Transverse colon (tissue), 4 donors: ENCODE data around the gene HIF1A. TPM values are rescaled to one million over a fixed set of nuclear protein-coding genes. Genes with fewer than 3 reads are reported as not detected.

Experiments
- DNase-seq: peaks from one replicate; pipeline ENCODE4 v3.0.0-alpha.2; 2019
- H3K27ac ChIP-seq, 4 donors: fragments of 200-600 bp; sonication (generic); 2 replicates each; pipeline ENCODE4 v1.5.1; 2016 to 2018; ENCODE audit warnings: inconsistent platforms in 4 of 4
- H3K27me3 ChIP-seq: fragments of 200-600 bp; sonication (generic); 2 replicates; pipeline ENCODE4 v1.5.1; 2017; ENCODE audit warnings: inconsistent platforms
- H3K36me3 ChIP-seq, 4 donors: fragments of 200-600 bp; sonication (generic); 2 replicates each; pipeline ENCODE4 v1.5.1; 2017 to 2019; ENCODE audit warnings: inconsistent platforms in 4 of 4
- H3K4me1 ChIP-seq, 4 donors: fragments of 200-600 bp; sonication (generic); 2 replicates each; pipeline ENCODE4 v1.5.1; 2017 to 2020; ENCODE audit warnings: inconsistent platforms in 4 of 4
- H3K4me3 ChIP-seq, 4 donors: fragments of 200-600 bp; sonication (generic); 1 replicate in 1 of 4; 2 replicates in 3 of 4; pipeline versions ENCODE4 v1.5.1 to v1.6.1; 2017 to 2019; ENCODE audit warnings: inconsistent platforms in 4 of 4
- H3K9me3 ChIP-seq, 2 donors: fragments of 200-600 bp; sonication (generic); 2 replicates each; pipeline ENCODE4 v1.5.1; 2017 to 2019; ENCODE audit warnings: inconsistent platforms in 2 of 2
- EP300 ChIP-seq: sonication (generic); formaldehyde crosslinking; IDR thresholded peaks from one replicate; pipeline ENCODE4 v1.6.1; 2017; ENCODE audit warnings: antibody characterized with exemption, low read depth
- POLR2A ChIP-seq: fragments of 450-650 bp; IDR thresholded peaks from one replicate; pipeline ENCODE4 v1.6.1; 2016; ENCODE audit warnings: antibody characterized with exemption, mild to moderate bottlenecking, moderate library complexity
- POLR2AphosphoS5 ChIP-seq, 3 donors: sonication (generic); formaldehyde crosslinking; IDR thresholded peaks; one replicate each; pipeline ENCODE4 v1.6.1; 2016; ENCODE audit warnings: antibody characterized with exemption in 3 of 3
- WGBS, 2 donors: methylation state at CpG; one replicate each; pipeline ENCODE4 v1.1.5; 2018; ENCODE audit warnings: low coverage in 1 of 2; 5-methylcytosine and 5-hydroxymethylcytosine counted together
- in situ Hi-C, 4 donors: fragments of 200-750 bp; cut with MboI; loops; one replicate each; pipeline versions ENCODE4 v1.15.0 to v1.15.1; 2017; ENCODE audit warnings: low sequenced_read_pairs in 3 of 4, low pct_ligation_motif_present in 1 of 4, low pct_unique_long_range_greater_than_20kb in 1 of 4
- intact Hi-C: fragments of 100-400 bp; cut with DNase I; formaldehyde crosslinking; loops from one replicate; pipeline ENCODE4 v1.15.1; 2023; ENCODE audit warnings: low total_unique reads
- total RNA-seq, 4 donors: library from RNA; depleted of rRNA; stranded (reverse); fragments of >200 nt; gene quantifications; one replicate each; pipeline ENCODE4 v1.1.0, GENCODE V29; 2016
- TF ChIP-seq, protein P1 (sequence below), 5 experiments: fragments of 200-600 bp in 3 of 5; fragments of 450-650 bp in 2 of 5; sonication (generic) in 3 of 5; IDR thresholded peaks; 1 replicate in 2 of 5; 2 replicates in 3 of 5; pipeline ENCODE4 v1.5.1; 2016 to 2017; ENCODE audit warnings: antibody characterized with exemption in 5 of 5, inconsistent platforms in 3 of 5, mild to moderate bottlenecking in 2 of 5, moderate library complexity in 1 of 5

Gene HIF1A
- total RNA-seq, 4 donors from 2014 or later, result 27.9 to 103 (median 76.1) TPM

DNA sequence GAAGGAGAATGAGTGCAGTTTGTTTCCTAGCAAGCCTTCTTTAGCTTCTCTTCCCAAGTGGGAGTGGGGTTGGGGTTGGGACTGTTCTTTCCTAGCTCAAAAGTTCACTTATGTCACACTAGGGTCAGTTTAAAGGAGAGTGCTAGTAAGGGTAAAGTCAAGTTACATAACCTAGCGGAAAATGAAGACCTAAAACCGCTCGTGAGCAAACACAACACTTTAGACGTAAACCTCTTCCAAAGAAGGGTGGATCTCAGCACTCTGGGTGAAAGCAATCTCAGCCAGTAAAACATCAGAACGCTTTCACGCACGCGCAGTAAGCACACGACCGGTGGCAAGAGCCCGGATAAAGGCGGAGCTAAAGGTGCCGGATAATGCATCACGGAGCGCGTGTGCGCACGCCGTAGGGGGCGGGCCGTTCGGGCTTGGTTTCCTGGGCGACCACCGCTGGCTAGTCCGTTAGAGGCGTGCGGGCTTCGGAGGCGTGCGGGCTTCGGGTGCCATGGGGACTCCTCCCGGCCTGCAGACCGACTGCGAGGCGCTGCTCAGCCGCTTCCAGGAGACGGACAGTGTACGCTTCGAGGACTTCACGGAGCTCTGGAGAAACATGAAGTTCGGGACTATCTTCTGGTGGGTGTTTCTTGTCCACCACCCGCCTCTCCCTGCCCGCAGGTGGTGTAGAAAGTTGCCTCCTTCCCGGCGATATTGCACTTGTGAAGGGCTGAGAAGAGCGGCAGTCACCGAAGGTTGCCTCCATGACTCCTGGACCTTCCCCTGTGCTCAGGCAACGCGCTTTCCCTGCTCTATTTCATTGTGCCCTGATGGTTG, 66.9 kb downstream of the HIF1A start, which contains the start of gene SNAPC1:
TSS of gene SNAPC1 (plus strand) at position 462 of the 828 bp plus-strand sequence. CDS start at position 503, 41 bp downstream.
- Histone ChIP-seq H3K4me3 (peak within 1 kb of the TSS; percentile 53 to 76 (median 70)), H3K36me3 (no peaks in the 10 kb centered on the region), H3K27ac (peak within 1 kb of the TSS; percentile 77 to 91 (median 86)), H3K4me1 (peaks cover 7 to 34% (median 13%) of the 10 kb centered on the region in 4 donors), H3K9me3 (no peaks in the 10 kb centered on the region), H3K27me3 (no peaks in the 10 kb centered on the region)
- intact Hi-C loops (loop anchor here (10.0 kb wide), 1 partner anchor 67 kb away; the partner anchor contains the start of gene HIF1A), in situ Hi-C loops (no loop called here)
- WGBS, 2 donors, result 0% methylated on average over 4 to 45 of the region's 49 CpGs
- TF ChIP-seq, protein P1, sequence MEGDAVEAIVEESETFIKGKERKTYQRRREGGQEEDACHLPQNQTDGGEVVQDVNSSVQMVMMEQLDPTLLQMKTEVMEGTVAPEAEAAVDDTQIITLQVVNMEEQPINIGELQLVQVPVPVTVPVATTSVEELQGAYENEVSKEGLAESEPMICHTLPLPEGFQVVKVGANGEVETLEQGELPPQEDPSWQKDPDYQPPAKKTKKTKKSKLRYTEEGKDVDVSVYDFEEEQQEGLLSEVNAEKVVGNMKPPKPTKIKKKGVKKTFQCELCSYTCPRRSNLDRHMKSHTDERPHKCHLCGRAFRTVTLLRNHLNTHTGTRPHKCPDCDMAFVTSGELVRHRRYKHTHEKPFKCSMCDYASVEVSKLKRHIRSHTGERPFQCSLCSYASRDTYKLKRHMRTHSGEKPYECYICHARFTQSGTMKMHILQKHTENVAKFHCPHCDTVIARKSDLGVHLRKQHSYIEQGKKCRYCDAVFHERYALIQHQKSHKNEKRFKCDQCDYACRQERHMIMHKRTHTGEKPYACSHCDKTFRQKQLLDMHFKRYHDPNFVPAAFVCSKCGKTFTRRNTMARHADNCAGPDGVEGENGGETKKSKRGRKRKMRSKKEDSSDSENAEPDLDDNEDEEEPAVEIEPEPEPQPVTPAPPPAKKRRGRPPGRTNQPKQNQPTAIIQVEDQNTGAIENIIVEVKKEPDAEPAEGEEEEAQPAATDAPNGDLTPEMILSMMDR (IDR thresholded peaks at IDR 0.05), result no peak
- TF ChIP-seq POLR2A, result peak; percentile 72
- no peak for TF ChIP-seq EP300
- peak; percentile 76 to 93 (median 87) for TF ChIP-seq POLR2AphosphoS5 (IDR thresholded peaks at IDR 0.05)
- peak; percentile 97 for DNase-seq

DNA sequence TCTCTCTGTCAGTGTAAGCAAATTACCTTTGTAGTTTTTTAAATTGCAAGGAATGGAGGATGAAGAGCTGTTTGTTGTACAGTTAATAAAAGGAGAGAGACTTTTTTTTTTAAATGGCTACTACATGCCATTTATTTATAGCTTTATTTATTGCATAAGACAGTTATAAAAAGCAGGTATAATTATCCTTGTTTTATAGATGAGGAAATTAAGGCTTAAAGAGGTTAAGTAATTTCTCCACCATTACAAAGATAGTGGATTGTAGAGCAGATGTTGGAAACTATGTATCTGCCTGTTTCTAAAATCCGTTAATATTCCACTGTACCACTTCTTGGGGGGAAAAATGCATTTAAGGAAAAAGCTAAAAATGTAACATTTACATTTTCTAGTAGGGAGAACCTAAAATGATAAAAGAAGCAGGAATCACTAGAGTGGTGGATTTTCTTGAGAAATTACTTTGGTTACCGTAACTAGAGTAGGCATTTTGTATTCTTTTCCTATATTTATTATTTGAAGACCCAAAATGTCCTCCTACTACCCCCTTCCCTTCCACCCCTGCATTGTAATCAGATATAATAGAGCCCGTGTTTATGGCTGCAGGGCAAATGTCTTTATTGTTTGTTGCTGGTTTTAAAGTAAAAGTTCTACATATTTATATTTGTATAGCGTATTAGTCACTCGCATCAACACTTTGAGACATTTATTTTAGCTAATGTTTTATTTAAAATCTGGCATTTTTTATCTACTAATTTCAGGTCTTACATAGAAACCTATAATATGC, 69.2 kb downstream of the HIF1A start:
- DNase-seq, result no peak
- in situ Hi-C loops, result no loop called here
- TF ChIP-seq, protein P1 (IDR thresholded peaks at IDR 0.05), result no peak
- TF ChIP-seq POLR2A, result no peak
- TF ChIP-seq POLR2AphosphoS5 (IDR thresholded peaks at IDR 0.05), result no peak
- TF ChIP-seq EP300, result no peak
- 85 to 87% methylated on average over 5 of the region's 5 CpGs for WGBS, 2 donors
- no peak overlapping the region for H3K4me3 ChIP-seq
- H3K36me3 ChIP-seq, result peaks cover 0 to 5% (median 2%) of the 10 kb centered on the region in 4 donors
- H3K4me1 ChIP-seq, result peaks cover 7 to 34% (median 13%) of the 10 kb centered on the region in 4 donors
- no peaks in the 10 kb centered on the region for H3K27me3 ChIP-seq
- intact Hi-C loops, result loop anchor here (10.0 kb wide), 1 partner anchor 70 kb away; the partner anchor contains the start of gene HIF1A
- H3K27ac ChIP-seq, result no peak overlapping the region
- no peaks in the 10 kb centered on the region for H3K9me3 ChIP-seq

DNA sequence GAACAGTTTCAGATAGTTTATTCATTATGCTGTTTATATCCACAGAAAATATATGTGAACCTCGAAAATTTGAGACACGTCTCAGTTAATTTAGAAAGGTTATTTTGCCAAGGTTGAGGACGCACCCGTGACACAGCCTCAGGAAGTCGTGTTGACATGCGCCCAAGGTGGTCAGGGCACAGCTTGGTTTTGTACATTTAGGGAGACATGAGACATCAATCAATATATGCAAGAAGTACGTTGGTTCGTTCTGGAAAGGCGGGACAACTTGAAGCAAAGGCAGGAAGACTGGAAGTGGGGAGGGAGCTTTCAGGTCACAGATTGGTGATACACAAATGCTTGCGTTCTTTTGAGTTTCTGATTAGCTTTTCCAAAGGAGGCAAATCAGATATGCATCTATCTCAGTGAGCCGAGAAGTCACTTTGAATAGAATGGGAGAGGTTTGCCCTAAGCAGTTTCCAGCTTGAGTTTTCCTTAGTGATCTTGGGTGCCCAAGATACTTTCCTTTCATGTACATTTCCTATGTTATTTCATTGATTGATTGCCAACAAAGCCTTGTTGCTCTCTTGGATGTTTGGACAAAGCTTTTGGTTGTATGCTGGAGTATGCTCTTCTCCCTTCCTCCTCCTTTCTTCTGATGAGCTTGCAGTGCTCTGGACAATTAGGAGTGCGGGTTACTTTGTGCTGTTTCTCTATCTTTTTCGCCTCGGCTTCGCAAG, 70.1 kb downstream of the HIF1A start:
- Histone ChIP-seq H3K4me1 (peaks cover 7 to 34% (median 13%) of the 10 kb centered on the region in 4 donors), H3K27ac (no peak overlapping the region), H3K27me3 (no peaks in the 10 kb centered on the region), H3K4me3 (no peak overlapping the region), H3K9me3 (no peaks in the 10 kb centered on the region), H3K36me3 (peaks cover 0 to 12% (median 5%) of the 10 kb centered on the region in 4 donors)
- WGBS, 2 donors, result 83 to 88% methylated on average over 14 to 15 of the region's 15 CpGs
- DNase-seq, result no peak
- intact Hi-C loops, result loop anchor here (10.0 kb wide), 1 partner anchor 71 kb away; the partner anchor contains the start of gene HIF1A
- TF ChIP-seq POLR2AphosphoS5 (IDR thresholded peaks at IDR 0.05), result no peak
- TF ChIP-seq POLR2A, result no peak
- TF ChIP-seq, protein P1 (IDR thresholded peaks at IDR 0.05), result no peak
- no peak for TF ChIP-seq EP300
- in situ Hi-C loops, result no loop called here
